ENCODE results near the gene ANKRD23.

The ANKRD23 gene

DNA sequence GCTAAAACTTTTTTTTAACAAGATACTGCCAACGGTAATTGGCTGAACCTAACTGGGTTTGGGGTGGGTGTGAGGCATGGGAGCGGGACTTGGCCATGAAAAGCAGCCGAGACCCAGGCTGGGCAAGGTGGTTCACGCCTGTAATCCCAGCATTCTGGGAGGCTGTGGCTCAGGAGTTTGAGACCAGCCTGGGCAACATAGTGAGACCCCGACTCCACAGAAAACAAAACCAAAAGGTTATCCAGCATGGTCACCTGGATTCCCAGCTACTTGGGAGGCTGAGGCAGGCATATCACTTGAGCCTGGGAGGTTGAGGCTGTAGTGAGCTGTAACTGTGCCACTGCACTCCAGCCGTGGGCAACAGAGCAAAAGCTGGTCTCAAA, 37.1 kb upstream of the ANKRD23 start:
- no peak overlapping the region for H3K27ac ChIP-seq
- TF ChIP-seq, protein P1, sequence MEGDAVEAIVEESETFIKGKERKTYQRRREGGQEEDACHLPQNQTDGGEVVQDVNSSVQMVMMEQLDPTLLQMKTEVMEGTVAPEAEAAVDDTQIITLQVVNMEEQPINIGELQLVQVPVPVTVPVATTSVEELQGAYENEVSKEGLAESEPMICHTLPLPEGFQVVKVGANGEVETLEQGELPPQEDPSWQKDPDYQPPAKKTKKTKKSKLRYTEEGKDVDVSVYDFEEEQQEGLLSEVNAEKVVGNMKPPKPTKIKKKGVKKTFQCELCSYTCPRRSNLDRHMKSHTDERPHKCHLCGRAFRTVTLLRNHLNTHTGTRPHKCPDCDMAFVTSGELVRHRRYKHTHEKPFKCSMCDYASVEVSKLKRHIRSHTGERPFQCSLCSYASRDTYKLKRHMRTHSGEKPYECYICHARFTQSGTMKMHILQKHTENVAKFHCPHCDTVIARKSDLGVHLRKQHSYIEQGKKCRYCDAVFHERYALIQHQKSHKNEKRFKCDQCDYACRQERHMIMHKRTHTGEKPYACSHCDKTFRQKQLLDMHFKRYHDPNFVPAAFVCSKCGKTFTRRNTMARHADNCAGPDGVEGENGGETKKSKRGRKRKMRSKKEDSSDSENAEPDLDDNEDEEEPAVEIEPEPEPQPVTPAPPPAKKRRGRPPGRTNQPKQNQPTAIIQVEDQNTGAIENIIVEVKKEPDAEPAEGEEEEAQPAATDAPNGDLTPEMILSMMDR (conservative IDR thresholded peaks at IDR 0.05) = no peak
- TF ChIP-seq ZFX (IDR thresholded peaks at IDR 0.05) = no peak

DNA sequence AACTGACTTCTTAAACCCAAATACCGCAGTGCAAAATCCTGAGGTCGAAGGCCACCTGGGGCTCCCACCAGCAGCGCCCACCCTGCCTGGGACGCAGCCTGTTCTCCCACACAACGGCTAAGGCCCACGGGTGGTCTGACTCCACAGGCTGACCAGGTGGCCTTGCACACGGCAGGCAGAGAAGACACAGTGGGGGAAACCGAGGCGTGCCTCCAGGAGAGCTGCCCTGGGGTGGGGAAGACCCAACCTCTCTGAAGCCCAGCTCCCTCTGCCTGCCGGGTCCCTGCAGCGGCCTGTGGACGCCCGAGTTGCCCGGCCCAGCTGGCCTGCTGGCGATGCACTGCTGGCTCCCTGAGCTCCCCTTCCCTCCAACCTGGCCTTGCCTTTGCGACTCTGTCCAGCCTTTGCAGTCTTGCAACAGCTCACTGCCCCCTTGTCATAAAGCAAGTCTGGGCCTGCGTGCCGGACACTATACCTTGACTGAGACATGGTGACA, 35.8 kb upstream of the ANKRD23 start:
- H3K27ac ChIP-seq = no peak overlapping the region
- TF ChIP-seq ZFX (IDR thresholded peaks at IDR 0.05) = no peak
- TF ChIP-seq, protein P1 (conservative IDR thresholded peaks at IDR 0.05) = no peak

DNA sequence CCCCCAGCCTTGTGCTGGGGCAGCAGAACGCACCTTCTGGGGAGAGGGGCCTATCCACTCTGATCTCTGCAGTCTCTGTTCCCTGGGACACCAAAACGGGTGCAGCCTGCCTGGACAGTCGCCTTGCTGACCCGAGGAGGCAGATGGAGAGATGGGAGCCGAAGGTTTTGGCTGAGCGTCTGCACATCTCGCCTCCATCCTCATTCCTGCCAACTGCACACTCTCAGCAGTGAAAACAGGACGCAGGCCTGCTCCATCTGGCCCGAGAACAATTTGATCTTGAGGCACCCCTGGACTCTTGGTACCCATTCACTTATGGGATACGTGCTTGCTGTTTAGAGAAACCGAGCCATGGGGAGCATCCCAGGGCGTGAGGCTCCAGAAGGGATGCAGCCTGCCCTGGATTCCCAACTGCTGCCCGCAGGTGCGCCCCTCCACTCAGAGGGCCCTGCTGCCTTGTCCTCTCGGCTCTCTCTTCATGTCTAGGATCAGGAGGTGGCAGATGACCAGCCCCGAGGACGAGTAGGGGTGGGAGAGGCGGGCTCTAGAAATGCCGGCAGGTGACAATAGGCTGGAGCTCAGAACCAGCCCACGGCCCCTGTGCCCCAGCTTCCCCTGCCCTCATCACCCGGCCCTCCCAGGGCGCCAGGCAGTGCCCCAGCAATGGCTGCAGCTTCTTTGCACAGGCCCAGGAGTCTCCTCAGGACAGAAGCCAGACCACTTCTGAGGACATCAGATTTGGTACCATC, 35.1 kb upstream of the ANKRD23 start:
- no peak overlapping the region for H3K27ac ChIP-seq
- TF ChIP-seq, protein P1 (conservative IDR thresholded peaks at IDR 0.05) = no peak
- no peak for TF ChIP-seq ZFX (IDR thresholded peaks at IDR 0.05)

DNA sequence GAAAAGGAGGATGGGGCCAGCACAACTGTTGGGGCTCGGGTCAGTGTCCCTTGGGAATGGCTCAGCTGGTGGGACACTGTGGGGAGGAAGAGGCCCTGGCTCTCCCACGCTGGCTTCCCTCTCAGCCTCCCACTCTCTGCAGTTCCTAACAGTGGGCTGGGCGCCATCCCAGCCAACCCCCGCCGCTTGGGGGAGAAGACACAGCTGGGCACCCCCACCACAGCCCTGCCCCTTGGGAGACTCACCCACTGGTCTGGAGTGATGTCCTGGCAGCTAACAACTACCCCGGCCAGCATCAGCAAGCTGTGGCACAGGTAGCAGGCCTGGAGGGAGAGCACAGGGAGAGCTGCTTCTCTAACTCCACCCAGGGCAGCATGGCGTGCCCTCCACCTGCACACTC, 34.4 kb upstream of the ANKRD23 start:
- no peak overlapping the region for H3K27ac ChIP-seq
- no peak for TF ChIP-seq ZFX (IDR thresholded peaks at IDR 0.05)
- TF ChIP-seq, protein P1 (conservative IDR thresholded peaks at IDR 0.05) = no peak

DNA sequence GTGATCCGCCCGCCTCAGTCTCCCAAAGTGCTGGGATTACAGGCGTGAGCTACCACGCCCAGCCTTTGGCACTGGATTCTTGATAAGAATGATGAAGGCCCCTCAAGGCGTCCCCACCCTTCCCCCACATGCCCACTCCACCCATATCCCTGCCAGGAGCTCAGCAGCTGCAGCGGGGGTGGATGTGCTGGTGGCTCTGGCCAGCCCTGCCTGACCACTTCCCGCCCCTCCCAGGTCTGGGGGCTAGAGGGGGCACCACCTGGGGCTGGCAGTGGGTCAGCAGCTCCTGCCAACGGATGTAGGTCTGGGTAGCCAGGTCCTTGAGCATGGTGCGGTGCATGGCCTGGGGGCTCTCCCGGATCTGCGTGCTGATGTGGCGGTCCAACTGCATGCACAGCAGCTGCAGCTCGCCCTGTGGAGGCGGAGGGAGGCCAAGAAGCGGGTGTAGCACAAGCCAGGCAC, 33.8 kb upstream of the ANKRD23 start:
- no peak overlapping the region for H3K27ac ChIP-seq
- no peak for TF ChIP-seq ZFX (IDR thresholded peaks at IDR 0.05)
- TF ChIP-seq, protein P1 (conservative IDR thresholded peaks at IDR 0.05) = no peak

DNA sequence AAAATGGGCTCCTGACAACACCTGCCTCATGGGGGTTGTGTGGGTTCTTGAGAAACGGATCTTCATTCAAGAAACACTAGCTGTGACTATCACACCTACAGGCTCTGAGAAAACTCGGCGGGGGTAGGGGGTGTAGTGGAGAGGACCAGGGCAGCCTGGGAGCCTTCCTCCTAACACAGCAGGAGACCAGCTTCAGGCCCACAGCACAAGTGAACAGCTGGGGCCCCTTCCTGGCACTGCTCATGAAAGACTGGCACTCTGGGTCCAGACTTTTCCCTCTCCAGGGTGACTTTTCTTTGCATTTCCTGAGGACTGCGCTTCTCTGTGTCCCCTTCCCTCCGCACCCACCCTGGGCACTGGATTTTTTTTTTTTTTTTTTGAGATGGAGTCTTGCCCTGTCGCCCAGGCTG, 33.2 kb upstream of the ANKRD23 start:
- H3K27ac ChIP-seq = no peak overlapping the region
- TF ChIP-seq ZFX (IDR thresholded peaks at IDR 0.05) = no peak
- TF ChIP-seq, protein P1 (conservative IDR thresholded peaks at IDR 0.05) = no peak

DNA sequence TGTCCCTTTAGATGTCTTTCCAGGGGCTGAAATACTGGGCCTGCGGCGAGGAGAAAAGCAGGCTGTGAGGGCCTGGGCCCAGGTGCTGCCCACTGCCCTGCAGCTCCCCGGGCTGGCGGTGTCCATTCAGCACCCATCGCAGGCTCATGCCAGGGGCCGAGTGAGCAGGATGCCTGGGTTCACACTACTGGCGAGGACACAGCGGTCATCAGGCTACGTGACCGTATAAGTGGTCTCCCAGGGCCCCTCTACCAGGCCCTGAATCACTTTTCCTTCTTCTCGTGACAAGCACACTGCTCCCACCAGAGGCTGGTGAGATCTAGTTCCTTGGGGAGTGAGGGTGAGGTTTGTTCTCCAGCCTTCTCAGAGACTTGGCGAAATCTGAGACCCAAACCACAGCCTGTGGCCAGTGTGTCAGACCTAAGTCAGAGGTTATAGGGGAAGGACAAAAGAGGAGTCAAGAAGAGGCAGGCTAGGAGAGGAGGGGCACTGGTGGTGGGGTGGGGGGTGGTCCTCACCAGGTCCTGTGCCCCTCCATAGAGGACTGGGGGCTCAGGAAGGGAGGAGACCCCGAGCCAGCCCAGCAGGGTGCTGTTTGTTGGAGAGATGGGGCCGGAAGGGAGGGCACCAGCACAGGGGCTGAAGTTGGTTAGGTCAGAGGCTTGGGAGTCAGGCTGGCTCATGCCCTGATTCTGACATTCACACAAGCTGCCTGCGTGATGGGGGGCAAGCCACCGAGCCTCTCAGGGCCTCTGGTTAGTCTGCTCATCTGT, 32.6 kb upstream of the ANKRD23 start:
- TF ChIP-seq, protein P1 (conservative IDR thresholded peaks at IDR 0.05) = no peak
- TF ChIP-seq ZFX (IDR thresholded peaks at IDR 0.05) = no peak
- no peak overlapping the region for H3K27ac ChIP-seq
